Measurements from ENCODE around the gene ATXN7L3B. TPM values are rescaled to one million over a fixed set of nuclear protein-coding genes. Genes with fewer than 3 reads are reported as not detected.

The ATXN7L3B gene
- total RNA-seq, 2 donors from 2014 or later, result 28.2 to 37.3 TPM

DNA sequence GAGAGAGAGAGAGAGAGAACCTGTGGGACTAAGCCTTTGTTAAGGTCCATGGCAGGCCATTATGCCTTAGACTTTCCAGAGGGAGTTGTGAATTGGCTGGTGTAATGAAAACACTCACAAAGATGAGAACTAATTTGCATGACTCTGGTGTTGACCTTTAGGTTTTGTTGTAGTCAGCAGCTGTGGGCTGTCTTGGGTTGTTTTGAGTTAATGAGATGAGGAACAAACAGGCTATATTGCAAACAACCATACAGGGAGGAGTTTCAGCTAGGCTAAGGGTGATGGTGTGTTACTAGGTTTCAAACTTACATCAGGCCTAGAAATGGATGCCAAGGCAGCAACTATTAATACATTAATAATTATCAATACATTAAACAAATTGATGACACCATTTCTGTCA lies 26.3 kb downstream of the ATXN7L3B start:
- H3K9me3 ChIP-seq, result no peaks in the 10 kb centered on the region
- H3K36me3 ChIP-seq, result no peaks in the 10 kb centered on the region
- DNase-seq (ENCODE audit: low spot score), result no peak
- no peak overlapping the region for H3K27ac ChIP-seq
- TF ChIP-seq POLR2AphosphoS5 (IDR thresholded peaks at IDR 0.05) (no peak), POLR2A (IDR thresholded peaks at IDR 0.05) (no peak)
- TF ChIP-seq, protein P1, sequence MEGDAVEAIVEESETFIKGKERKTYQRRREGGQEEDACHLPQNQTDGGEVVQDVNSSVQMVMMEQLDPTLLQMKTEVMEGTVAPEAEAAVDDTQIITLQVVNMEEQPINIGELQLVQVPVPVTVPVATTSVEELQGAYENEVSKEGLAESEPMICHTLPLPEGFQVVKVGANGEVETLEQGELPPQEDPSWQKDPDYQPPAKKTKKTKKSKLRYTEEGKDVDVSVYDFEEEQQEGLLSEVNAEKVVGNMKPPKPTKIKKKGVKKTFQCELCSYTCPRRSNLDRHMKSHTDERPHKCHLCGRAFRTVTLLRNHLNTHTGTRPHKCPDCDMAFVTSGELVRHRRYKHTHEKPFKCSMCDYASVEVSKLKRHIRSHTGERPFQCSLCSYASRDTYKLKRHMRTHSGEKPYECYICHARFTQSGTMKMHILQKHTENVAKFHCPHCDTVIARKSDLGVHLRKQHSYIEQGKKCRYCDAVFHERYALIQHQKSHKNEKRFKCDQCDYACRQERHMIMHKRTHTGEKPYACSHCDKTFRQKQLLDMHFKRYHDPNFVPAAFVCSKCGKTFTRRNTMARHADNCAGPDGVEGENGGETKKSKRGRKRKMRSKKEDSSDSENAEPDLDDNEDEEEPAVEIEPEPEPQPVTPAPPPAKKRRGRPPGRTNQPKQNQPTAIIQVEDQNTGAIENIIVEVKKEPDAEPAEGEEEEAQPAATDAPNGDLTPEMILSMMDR (IDR thresholded peaks at IDR 0.05), result no peak
- H3K4me1 ChIP-seq (replicated peaks), result no peaks in the 10 kb centered on the region
- H3K27me3 ChIP-seq (replicated peaks; ENCODE audit: insufficient read depth), result no peaks in the 10 kb centered on the region
- no peak overlapping the region for H3K4me3 ChIP-seq
- intact Hi-C loops (cut with DNase I), result no loop called here

DNA sequence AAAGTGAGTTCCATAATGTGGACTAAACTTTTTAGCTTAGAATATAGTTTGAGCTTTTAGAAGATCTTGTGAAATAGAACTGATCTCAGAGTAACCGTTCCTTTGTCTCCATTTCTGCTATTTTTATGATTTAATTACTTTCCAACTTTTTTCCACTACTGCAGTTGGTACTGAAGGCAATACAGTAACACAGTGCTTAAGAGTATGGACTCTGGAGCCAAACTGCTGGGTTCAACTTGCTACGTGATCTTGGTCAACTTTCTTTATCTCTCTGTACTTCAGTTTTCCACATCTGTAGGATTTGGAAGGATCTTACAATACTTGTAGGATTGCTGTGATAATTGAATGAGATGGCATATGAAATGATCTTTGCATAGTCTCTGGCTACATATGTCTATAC lies 40.9 kb downstream of the ATXN7L3B start:
- no peaks in the 10 kb centered on the region for H3K36me3 ChIP-seq
- no peak overlapping the region for H3K4me3 ChIP-seq
- DNase-seq (ENCODE audit: low spot score), result no peak
- WGBS, result 91% methylated on average over 2 of the region's 2 CpGs
- no peaks in the 10 kb centered on the region for H3K4me1 ChIP-seq (replicated peaks)
- TF ChIP-seq POLR2AphosphoS5 (IDR thresholded peaks at IDR 0.05) (no peak), POLR2A (IDR thresholded peaks at IDR 0.05) (no peak)
- TF ChIP-seq, protein P1 (IDR thresholded peaks at IDR 0.05), result no peak
- no peak overlapping the region for H3K27ac ChIP-seq
- H3K27me3 ChIP-seq (replicated peaks; ENCODE audit: insufficient read depth), result no peaks in the 10 kb centered on the region
- intact Hi-C loops (cut with DNase I), result no loop called here
- H3K9me3 ChIP-seq, result no peaks in the 10 kb centered on the region

DNA sequence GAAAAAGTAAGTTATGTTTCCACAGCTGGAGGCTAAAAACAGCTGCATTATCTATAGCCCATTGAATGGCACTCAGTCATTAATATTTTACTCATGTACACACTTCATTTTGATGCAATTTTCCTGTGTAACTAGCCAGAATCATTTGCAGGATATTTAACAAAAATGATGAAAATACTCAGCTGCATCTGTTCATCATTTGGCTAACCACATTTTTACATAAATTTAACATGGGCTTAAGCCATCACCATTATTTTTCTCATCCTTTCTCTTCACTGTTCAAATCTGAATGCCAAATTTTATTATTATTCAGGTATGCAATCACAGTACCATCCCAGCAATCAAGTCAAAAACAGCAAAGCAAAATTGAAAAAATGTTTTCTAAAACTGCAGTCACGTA lies 41.8 kb downstream of the ATXN7L3B start:
- no peak overlapping the region for H3K27ac ChIP-seq
- 86% methylated on average over 1 of the region's 1 CpG for WGBS
- no peaks in the 10 kb centered on the region for H3K27me3 ChIP-seq (replicated peaks; ENCODE audit: insufficient read depth)
- no peaks in the 10 kb centered on the region for H3K9me3 ChIP-seq
- no peak overlapping the region for H3K4me3 ChIP-seq
- intact Hi-C loops (cut with DNase I), result no loop called here
- no peak for DNase-seq (ENCODE audit: low spot score)
- TF ChIP-seq POLR2AphosphoS5 (IDR thresholded peaks at IDR 0.05), result no peak
- TF ChIP-seq, protein P1 (IDR thresholded peaks at IDR 0.05), result no peak
- H3K36me3 ChIP-seq, result no peaks in the 10 kb centered on the region
- no peaks in the 10 kb centered on the region for H3K4me1 ChIP-seq (replicated peaks)

DNA sequence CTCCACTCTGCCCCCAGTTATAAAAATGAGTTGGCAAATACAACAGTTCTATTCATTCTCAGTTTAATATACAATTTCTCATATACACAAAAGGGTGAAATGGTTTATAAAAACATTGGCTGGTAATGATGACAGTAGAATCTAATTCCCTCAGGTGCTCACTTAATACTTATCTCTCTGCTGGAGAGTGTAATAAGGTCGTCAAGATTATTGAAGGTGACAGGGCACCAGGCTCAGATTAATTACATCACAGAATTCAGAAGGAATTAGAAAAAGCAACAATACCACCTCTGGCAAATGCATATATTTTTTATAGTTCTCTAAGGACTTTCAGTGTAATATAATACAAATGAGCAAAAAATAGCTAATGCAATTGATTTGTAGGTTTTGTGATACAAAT lies 42.3 kb downstream of the ATXN7L3B start:
- intact Hi-C loops (cut with DNase I), result no loop called here
- H3K27me3 ChIP-seq (replicated peaks; ENCODE audit: insufficient read depth), result no peaks in the 10 kb centered on the region
- DNase-seq (ENCODE audit: low spot score), result no peak

DNA sequence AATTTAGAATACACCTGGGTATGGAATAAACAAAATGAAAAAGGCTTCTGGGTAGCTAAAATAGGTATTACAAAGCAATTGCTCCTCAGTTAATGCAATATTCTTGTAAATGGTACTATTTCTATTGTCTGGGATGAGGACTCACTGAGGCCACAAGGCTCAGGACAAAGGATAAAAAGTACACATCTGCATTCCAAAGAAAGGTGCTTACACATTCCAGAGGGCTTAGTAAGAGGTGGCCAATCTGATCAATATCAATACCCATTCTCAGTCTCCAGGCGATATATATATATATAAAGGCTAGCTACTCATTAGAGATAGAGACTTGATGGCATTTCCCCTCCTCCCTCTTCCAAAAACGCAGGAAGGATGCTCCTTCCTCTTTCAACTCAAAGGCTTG lies 43.8 kb downstream of the ATXN7L3B start:
- TF ChIP-seq, protein P1 (IDR thresholded peaks at IDR 0.05), result no peak
- TF ChIP-seq POLR2AphosphoS5 (IDR thresholded peaks at IDR 0.05) (no peak), POLR2A (IDR thresholded peaks at IDR 0.05) (no peak)
- H3K4me1 ChIP-seq (replicated peaks), result no peaks in the 10 kb centered on the region
- no peaks in the 10 kb centered on the region for H3K36me3 ChIP-seq
- intact Hi-C loops (cut with DNase I), result no loop called here
- WGBS, result 55% methylated on average over 2 of the region's 2 CpGs
- no peaks in the 10 kb centered on the region for H3K9me3 ChIP-seq
- H3K27me3 ChIP-seq (replicated peaks; ENCODE audit: insufficient read depth), result no peaks in the 10 kb centered on the region
- no peak overlapping the region for H3K27ac ChIP-seq
- no peak overlapping the region for H3K4me3 ChIP-seq
- no peak for DNase-seq (ENCODE audit: low spot score)

More for the DNA sequence above, 42.3 kb downstream of the ATXN7L3B start:
- Histone ChIP-seq H3K36me3 (no peaks in the 10 kb centered on the region), H3K4me1 (replicated peaks) (no peaks in the 10 kb centered on the region), H3K4me3 (no peak overlapping the region), H3K27ac (no peak overlapping the region), H3K9me3 (no peaks in the 10 kb centered on the region)
- 57% methylated on average over 1 of the region's 1 CpG for WGBS
- TF ChIP-seq POLR2A (IDR thresholded peaks at IDR 0.05), result no peak
